ENCODE data around the gene AFTPH.

Gene AFTPH

DNA sequence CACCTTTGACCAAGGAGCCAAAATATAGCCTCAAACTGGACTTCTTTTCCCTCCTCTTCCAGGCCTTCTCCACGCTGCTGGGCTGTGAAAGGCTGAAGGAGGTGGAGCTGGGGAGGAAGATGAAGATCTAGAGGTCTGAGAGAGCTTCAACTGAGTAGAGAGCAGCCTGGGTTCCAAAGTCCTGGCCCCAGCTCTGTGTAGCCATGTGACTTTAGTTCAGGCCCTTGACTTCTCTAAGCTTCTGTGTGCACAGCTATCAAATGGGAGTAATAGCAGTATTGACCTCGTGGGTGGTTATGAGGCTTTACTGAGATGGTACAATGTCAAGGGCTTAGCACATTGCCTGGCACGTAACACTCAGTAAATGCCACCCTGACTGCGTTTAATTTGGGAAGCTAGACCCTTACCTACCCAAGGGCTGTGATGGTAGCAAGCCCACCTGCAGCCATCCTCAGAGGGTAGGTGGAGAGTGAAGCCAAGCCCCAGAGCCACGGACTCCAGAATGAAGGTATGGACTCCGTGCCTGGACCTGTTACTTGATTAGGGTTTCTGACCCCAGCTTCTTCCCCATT, 91.2 kb downstream of the AFTPH start:
- DNase-seq, result no peak

GRCh38 chr2:64615844-64616536, 91.9 kb downstream of the AFTPH start:
- no peak for DNase-seq

GRCh38 chr2:64617631-64618151, 93.6 kb downstream of the AFTPH start:
- no peak for DNase-seq

DNA sequence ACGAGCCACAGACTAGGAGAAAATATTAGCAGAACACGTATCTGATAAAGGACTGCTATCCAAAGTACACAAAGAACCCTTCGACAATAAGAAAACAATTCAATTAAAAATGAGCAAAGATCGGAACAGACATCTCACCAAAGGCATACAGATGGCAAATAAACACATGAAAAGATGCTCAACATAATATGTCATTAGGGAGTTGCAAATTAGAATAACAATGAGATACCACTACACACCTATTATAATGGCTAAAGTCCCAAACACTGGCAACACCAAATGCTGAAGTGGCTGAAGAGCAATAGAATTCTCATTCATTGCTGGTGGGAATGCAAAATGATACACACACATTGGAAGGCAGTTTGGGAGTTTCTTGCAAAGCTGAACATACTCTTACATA, 96.5 kb downstream of the AFTPH start:
- no peak for DNase-seq

GRCh38 chr2:64622443-64623241, 98.5 kb downstream of the AFTPH start:
- DNase-seq, result no peak

- DNase-seq, result no peak
These were observed 99.2 kb downstream of the AFTPH start for GRCh38 chr2:64623242-64623850.

DNA sequence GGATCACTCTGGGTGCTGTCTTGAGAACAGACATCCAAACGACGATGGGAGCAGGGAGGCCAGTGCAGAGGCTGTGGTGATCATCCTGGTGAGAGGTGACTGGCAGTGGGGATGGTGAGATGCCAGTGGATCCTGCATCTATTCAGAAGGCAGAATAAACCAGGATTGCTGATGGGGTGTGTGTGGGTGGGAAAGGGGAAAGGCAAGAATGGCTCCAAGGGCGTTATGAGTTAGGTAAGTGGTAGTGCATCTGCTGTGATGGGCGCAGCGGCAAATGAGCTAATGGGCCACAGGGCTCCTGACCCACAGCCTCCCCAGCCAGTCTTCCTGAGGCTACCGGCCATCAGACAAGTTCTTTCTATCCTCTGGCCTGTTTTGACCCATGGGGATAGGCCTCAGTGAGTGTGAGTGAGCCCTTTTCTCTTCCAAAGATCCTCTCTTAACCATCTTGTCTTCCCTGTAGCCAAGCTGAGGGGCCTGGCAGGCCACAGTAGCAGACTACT, 100.0 kb downstream of the AFTPH start:
- no peak for DNase-seq

- DNase-seq, result no peak
These were observed 100.7 kb downstream of the AFTPH start for GRCh38 chr2:64624862-64625261.

DNA sequence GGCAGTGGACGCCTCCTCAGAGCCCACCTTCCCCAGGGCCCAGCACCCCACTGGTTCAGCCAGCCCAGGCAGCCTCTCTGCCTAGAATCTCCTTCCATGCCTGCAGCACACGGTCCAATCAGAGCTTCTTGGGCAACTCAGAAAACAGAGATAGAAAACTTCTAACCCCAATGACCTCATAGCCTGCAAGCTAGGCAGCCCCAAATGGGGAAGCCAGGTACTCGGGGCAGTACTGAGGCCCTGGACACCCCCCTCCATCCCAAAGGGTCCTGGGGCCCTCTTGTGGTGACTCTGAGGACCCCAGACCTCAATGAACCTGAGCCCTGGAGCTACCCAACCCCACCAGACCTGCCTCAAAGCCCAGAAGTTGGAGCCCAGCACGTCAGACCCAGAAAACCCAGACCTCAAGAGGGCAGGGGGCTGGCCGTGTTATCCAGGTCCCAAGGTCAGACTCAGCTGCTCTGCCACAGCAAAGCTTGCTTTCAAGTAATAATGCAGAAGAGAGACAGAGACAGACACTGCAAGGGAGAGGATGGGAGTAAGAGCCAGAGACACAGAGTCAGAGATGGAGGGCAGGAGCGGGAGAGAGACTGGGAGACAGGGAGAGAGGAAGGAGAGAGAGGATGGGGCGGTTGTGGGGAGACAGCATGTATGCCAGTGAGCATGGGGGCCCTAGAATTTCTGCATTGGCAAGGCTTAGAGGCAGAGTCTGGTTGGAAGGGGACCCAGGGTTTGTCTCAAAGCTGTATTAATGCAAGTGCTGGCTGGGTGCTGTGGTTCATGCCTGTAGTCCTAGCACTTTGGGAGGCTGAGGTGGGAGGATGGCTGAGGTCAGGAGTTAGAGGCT, 101.4 kb downstream of the AFTPH start:
- DNase-seq, result no peak

GRCh38 chr2:64626146-64626809, 102.2 kb downstream of the AFTPH start:
- DNase-seq, result no peak

DNA sequence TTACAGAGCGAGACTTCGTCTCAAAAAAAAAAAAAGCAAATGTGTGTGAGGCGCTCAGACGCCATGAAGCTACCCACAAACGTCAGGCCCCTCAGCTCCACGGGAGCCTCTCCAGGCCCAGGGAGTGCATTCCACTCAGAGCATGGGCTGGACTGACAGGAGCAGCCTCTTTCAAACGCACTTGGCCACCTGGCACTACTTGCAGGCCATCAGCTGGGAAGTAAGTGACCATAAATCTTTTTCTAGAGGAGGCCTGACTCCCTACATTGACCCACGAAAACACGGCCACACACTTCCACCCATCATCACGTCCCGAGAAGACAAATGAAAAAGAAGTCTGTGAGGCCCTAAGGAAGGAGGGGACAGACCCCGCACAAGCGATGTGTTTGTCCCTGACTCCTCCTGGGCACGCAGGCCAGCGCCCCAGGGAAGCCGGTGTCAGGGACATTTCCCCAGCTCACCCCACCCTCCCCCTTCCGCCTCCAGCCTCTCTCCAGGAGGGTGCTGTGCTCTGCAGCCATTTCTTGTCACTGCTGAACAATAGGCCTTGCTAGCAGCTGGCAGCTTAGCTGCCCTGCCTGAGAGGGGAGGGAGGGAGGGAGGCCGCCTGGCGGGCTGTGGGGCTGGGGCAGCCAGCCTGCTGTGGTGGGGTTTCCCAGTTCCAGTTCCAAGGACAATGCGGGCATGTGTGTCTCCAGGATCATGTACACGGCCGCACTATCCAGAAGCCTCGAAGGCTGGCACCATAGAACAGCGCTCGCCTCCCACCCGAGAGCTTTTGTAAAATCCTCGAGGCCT, 103.0 kb downstream of the AFTPH start:
- DNase-seq, result no peak

DNA sequence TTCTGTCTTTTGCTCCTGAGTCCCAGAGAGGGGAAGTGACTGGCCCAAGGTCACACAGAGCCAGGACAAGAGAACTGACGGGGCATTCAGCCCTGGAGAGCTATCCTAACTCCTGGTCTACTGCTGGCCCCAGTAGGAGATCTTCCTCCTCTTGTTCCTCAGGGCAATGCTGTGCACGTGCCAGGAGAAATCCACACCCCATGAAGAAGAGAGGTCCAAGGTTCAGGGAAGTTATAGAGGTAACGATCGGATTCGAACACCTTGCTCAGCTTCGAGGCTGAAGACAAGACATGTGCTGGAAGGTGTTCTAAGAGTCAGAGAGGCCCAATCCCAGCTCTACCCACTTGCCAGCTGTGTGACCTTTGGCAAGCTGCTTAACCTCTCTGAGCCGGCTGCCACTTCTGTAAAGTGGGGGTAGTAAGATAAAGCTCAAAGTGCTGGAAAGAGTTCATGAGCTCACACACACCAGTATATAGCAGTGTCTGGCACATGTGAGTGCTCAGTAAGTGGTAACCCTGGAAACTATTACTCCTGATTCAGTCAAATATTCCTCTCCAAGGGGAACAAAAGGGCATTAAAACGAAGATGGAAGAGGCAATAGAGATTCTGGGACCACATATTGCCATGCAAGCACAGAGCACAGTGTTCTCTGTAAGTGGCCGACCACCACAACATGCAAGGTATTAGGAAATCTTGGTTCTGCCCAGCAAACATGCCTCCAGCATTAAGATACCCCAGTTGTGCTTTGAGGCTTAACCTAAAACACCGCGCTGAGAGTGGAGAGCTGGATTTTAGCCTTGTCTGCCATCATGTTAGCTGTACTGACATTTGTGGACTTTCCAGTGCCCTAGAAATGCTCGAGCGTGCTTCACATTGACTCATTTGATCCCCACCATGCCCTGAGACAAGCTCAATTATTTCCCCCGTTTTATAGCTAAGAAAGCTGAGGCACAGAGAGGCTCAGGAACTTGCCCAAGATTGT, 104.0 kb downstream of the AFTPH start:
- DNase-seq, result no peak

DNA sequence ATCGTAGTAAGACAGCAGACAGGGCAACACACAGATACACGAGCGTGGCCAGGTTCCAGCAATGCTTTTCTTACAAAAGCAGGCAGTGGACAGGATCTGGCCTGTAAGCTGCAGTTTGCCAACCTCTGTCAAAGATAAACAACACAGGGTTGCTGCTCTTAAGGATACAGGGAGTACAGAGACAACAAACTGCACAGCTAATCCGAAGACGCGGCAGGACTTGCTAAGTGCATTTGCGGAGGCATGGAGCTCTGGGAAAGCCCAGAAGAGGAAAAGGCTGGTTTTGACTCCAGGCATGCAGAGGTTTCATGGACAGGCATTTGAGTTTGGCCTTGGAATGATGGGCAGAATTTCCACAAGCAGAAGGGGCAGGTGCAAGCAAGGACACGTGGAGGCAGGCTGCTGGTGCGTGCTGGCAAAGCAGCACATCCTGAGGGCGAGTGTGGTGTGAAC, 105.2 kb downstream of the AFTPH start:
- no peak for DNase-seq

- DNase-seq, result no peak
These were observed 105.7 kb downstream of the AFTPH start for GRCh38 chr2:64629875-64630274.

- DNase-seq, result no peak
These were observed 106.6 kb downstream of the AFTPH start for GRCh38 chr2:64630752-64631151.

- DNase-seq, result no peak
These were observed 107.6 kb downstream of the AFTPH start for GRCh38 chr2:64631771-64632170.

GRCh38 chr2:64632835-64633819, 109.0 kb downstream of the AFTPH start:
- no peak for DNase-seq
